SK-N-DZ (cell line): ENCODE measurements around the gene MTUS2.

Experiments
- DNase-seq: peaks from one replicate; pipeline ENCODE4 v3.0.0-alpha.2; 2015; ENCODE audit warnings: low spot score

MTUS2 gene

DNA sequence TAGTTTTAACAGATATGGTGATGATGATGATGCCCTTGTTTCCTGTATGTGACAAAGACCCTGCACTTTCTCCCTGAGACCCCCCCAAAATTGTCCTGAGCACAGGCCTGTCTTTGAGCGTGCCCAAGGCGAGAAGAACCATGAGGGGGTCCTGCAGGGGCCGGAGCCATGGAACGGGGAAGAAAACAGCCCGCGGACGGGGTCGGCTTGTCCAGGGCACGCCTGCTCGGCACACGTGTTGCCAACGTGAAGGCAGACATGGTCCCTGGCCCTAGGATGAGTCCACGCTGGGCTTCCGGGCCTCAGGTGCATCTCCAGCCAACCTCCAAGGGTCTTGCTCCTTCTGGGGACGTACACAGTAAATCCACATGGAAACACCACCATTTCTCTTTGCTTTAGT is 684.6 kb downstream of the MTUS2 start:
- DNase-seq = no peak

DNA sequence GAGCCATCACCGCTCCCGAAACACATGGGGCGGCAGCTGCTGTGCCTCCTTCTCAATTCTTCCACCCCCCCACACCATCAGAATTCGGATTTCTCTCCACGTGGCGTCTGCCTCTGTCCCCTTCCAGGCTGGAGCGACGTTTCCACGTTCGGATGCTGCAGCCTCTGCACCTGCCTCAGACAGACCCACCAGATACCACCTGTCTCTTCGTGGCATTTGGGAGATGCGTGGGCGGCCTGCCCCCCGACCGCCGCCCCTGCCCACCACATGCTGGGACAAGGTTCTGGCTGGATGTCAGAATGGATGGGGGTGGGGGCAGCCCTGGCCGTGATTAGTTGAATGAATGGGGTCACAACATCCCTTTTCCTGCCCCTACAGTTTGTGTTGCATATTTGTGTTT is 685.4 kb downstream of the MTUS2 start:
- DNase-seq = no peak

DNA sequence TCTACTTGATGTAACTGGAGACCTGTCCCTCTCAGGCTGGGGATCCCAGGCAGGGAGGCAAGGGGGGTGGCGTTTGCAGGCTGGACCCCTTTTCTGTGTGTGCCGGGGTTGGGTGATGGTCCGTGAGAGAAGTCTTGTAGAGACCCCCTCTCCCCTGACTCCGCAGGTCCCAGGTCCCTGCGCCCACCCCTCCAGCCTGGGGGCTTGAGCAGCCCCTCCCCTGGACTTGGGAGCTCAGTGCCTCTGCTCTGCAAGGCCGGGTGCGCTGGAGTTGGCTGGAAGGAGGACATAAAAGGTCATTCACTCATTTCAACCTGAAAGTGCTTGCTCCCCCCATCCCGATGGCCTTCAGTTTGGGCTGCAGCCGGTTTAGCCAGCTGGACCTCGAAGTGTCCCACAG is 685.8 kb downstream of the MTUS2 start:
- no peak for DNase-seq

DNA sequence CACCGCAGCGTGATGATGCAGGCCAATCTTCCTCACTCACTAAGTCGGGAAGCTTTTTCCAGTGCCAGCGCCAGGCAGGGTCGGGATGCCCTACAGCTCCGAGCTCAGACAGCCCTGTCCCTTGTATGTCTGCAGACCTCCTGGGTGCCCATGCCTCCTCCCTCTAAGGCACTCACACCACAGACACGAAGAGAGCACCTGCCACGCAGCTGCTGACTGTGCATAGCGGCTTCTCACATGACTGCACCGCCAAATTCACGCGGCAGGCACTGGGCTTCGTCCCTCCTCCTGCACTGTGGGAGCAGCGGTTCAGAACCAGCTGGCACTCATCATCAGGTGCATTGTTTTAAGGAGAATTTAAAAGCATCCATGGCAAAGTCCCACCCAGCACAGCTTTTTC is 687.2 kb downstream of the MTUS2 start:
- peak; percentile 60 for DNase-seq

DNA sequence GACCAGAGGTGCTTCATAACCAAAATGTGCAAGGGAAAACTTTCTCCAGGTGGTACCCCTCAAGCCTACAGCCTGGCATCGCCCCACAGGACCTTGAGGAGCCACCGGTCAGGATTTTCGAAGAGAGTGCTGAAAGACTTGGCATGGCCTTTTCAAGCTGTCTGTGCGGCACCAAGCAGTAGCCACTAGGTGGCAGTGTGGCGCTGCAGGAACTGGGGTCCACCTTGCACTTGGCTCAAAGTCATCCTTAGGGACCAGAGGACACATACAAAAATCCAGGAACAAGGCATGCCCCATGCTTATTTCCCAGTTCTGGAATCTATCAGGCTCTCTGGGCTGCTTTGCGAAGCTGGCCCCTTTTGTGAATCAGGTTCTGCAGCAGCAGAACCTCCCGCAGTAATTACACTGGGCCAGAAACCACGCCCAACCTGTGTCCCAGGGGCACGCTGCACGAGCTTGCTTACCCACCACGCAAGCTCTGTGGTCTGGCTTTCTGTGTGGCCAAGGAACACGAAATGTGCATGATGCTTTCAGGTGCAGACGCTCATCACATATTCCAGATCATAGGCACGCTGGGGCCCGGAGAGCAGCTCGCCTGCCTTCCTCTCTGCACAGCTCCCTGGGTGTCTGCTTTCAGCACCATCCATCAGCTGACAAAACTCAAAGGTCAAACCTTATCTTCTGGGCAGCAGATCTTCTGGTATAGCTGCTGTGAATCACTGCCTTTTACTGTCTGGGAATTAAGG is 688.2 kb downstream of the MTUS2 start:
- DNase-seq = peak; percentile 93

DNA sequence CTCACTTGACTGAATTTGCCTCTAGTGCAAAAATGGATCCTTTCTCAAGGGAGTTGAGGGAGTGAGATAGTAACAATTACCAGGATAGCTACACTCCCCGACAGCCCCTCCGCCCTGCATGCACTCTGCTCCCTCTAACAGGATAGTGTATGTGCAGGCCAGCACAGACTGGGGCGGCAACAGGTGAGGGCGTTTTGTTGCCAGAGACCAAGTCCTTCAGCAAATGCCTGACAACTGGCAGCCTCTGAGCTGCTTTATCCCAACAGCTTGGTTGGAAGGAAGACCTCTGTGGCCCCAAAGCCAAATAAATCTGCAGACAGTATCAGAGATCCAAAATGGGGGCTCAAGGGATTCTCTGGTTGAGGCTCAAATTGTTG is 688.7 kb downstream of the MTUS2 start:
- no peak for DNase-seq

DNA sequence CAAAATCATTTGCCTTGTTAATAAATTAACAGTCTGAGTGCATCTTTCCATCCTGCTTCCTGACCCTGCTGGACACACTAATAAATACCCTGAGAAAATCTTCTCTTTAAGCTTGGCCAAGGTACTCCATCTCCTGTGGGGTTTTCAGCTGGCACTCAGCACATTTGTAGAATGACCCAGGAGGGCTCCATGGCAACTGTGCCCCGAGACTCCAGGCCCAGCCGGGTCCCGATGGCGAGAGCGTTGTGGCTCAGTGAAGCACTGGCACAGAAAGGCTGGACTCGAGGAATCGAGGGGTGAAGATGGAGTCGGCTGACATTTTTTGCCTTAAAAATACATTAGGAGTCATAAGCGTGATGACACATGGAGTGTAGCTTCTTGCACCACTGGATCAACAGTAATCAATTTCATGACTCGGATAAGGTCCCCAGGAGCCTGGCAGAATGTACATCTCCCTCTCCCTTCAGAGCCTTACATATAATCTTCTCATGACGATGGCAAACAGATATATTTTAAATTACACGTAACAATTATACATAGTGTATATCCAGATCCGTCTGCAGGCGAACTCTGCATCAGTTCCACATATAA is 690.0 kb downstream of the MTUS2 start:
- no peak for DNase-seq

DNA sequence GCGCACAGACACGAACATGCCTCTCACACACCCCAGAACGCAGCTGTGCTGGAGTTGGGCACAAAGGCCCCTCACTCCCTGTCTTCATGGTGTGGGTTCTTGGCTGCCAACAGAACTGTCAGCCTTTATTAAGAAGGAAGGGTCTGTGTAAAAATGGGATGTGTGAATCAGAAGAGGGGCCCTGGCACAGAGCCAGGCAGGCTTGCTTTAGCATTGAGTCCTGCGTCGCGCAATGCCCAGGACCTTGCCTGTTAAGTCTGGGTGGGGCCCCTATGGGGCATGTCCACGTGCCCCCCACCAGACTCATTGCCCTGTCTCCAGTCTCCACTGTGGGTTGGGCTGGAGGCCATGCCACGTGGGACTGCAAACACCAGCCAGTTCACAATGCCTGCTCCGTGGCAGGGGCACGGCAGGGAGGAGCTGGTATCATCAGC is 690.5 kb downstream of the MTUS2 start:
- DNase-seq = no peak

DNA sequence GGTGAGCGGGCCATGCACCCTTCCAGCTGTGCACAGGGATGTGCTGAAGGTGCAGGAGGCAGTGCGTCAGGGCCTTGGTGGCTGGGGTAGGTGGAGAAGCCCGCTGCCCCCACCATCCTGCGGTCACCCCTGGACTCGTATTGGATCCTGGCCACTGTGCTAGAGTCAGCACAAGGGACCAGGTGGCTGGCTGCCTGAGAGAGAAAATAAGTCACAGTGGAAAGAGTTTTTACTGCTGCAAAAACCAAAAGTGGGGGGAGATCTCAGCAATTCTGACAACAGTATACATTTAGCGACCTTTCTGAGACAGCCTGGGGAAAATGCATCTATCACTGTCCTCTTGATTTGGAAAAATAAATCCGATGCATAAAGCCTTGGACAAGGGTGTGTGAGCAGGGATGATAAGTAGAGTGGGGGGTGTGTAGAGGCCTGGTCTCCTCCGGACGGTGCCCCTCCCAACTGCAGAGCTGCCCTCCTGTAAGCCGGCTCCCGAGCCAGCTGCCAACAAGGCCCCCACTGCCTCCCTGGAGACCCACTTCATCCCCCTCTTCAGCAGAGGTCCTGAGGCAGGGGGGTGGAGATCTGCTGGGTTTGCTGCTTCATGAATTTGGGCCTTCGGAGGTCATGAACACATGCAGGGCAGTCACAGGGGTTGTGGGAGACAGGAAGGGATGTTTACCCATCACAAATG is 691.1 kb downstream of the MTUS2 start:
- no peak for DNase-seq

DNA sequence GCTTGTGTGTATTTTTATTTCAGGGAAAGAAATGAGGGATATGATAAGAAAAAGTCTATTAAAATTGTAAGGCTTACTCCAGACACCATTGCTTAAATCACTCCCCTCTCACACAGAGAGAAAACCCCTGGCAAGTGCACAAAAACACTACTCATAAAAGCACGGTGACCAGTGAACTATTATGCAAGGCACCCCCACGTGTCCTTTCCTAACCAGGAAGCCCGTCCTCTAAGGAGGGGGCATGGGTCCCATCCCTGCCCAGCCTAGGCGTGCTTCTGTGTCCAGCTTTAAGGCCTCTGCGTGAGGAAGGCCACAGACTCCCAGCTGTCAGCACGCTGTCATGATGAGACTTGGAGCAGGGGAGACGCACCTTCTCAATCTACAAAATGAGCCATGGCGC is 691.8 kb downstream of the MTUS2 start:
- DNase-seq = no peak

DNA sequence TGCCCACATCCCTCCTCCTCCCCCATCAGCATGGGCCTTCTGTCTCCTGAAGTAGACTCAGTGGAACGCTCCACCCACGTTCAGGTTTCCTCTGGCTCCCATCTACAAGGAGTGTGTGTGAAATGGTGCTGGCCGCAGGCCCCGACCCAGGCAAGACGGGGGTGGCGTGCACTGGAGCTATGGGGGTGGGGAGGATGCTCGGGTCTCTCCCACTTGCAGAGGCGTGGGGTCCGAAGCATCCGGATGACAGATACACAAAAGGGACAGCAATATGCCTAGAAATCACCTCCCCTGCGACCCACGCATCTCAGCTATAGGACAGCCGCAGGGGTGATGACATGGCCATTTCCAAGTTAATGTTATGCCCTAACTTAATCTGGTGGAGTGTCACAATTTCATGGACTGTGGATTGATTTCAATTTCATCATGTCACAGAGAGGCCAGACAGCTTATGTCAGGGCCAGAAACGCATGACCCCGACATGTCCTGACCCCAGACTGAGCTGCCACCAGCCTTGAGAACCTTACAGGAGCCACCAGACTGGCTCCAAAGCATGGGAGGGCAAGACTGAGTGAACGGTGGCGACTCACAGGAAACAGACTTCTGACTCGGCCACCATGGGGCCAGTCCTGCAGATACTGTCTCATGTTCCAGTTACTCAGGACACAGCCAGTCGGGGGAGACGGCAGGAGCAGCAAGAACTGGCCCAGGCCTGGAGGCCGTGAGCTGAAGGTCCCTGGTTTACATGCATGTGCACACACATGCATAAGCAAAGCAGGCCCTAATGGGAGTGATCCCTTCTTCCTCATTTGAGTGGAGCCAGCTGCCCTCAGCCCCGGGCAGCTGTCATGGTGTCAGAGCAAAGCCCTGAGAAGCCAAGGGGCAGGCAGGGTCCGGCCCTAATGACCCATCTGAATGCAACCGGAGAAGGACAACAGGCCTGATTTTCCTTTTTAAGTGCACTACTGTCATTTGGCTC is 693.2 kb downstream of the MTUS2 start:
- no peak for DNase-seq

DNA sequence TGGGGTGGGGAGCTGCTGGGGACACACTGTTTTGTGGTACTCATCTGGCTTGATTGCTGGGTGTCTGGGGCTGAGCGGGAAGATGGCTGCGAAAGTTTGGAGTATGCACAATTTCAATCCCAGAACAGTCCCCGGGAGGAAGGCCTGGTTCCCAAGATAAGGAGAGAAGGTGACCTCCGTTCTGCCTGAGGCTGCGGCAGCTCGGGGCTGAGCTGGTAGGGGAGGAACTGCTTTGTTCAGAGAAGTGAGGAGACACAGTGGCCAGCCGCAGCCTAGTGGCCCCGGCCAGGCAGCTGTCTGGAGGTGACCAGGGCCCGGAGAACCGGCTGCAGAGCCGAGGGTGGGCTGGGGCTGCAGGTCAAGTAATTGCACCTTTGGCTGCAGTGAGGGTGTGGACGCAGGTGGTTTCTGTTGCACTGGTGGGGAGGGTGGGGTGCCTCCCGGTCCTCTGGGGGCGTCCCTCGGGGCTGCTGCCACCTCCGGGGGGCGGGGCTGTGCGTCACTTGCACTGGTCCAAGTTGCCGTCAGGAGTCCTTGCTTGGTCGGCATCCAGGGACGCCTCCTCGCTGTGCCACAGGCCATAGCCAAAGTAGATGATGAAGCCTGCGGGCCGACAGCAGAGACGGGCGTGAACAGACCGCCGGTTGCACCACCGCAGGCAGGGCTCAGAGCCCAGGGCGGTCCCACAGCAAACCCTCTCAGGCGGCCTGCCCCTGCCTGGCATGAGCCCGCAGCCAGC is 694.0 kb downstream of the MTUS2 start:
- DNase-seq = no peak

DNA sequence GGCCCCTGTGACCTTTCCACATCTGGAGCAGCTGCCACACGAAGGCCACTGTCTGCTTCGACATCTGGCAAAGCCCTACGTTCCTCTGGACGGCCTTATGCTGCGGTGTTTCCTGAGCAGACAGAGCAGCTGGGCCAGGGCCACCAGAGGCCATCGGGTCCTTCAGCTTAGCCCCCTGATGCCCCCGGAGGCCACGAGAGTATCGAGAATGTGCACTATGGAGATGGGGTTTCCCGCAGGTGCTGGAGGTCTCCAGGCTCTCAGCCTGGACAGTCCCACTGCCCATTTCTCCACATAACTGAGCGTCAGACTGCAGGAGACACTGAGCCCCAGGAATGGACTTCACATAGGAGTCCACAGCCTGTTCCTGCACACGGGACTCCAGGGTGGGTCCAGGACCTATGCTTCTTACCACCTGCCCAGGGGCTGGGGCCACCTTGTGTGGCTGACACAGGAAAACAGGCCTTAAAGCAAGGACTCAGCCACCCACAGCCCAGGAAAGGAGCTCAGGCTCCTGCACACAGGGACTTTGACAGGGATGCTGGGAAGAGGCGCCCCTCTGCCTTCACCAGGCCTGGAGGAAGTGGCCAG is 694.7 kb downstream of the MTUS2 start:
- no peak for DNase-seq

DNA sequence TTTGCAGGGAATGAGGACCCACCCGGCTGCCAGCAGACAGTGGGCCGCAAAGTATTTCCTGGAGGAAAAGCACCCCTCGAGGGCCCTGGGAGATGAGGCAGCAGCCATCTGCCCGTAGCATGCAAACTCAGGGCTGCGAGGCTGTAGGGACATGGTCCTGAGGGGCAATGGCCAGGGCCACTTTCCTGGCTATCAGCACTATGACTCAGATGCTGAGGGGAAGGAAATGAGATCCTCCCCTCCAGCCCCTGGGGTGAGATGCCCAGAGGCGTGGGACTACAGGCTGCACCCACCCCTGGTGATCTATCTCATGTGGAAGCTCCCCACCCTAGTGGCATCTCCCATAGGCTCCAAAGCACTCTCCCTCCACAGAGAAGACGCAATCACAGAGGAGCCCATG is 695.2 kb downstream of the MTUS2 start:
- DNase-seq = no peak

DNA sequence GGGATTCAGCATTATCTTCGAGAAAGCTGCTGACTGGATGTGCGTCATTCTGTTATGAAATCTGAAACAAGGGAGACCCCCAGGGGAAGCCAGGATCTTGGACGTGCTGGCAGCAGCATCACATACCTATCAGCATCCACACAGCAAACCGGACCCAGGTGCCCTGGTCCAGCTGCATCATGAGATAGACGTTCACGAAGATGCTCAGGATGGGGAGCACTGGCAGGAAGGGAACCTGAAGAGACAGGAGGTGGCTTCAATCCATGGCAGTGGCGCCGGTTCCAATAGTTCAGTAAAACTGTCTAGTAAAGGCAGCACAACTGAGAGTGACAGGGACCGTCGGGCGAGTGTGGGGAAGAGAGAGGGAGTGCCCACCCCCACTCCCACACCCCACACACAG is 695.9 kb downstream of the MTUS2 start:
- no peak for DNase-seq

DNA sequence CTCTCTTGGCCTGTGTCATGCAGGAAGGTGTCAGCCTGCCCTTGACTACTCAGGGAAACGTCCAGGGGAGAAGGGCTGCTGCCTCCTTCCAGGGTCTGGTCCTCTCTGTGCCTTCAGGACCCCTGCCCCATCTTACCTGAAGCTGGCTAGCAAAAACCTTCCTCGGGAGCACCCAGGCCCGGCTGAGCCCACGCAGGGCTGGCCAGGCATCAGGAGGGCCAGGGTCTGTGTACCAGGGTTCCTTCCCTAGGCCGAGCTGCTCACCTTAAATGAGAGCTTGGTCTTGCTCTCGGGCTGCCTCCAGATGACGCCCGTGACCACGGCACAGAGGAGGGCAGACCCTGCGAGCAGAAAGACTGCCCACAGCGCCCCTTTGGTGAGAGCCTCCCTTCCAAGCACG is 696.7 kb downstream of the MTUS2 start:
- DNase-seq = no peak

DNA sequence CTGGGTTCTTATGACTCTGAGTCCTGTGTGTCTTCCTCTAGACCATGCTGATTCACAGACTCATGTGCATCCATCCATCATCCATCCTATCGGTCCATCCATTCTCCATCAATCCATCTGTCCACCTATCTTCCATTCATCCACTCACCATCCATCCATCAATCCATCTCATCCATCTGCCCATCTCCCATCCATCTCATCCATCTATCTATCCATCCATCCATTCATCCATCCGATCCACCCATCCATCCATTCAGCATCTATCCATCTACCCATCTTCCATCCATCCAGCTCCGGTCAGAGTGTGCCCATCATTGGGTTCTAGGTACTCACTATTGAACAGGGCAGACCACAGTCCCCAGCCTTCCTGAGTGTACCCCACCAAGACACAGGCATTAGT is 699.8 kb downstream of the MTUS2 start:
- DNase-seq = no peak

DNA sequence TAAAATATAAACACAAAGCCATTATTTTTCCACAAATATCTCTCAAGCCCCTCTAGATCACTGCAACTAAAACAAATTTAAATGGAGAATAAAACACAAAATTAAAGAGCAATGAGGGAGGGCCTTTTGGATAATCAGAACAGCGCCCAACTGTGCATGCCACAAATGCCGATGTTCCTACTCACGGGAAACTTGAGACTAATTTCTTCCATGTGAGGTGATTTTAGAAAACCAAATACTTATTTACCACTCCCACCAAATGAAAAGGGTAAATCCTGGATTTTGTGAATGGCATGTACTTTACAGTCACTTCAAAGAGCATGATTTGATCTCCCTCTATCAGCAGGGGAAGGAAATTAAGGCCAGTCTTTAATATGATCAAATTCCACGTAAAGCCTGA is 700.5 kb downstream of the MTUS2 start:
- no peak for DNase-seq

DNA sequence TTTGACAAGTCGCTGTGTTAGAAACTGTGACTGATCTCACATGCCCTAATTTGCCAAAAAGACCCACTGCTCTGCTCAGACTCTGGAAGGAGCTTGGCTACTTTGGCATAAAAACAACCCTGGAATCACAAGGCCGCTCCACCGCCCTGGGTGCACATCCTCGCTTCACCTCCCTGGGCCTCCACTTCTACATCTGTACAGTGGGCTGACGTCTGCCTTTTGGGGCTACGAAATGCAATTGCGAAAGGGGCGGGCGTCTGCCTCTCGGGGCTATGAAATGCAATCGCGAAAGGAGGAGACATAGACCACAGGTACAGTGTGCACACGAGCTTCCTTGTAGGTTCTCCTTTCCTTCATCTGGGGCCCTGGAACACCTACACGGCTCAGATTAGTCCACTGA is 701.2 kb downstream of the MTUS2 start:
- no peak for DNase-seq

DNA sequence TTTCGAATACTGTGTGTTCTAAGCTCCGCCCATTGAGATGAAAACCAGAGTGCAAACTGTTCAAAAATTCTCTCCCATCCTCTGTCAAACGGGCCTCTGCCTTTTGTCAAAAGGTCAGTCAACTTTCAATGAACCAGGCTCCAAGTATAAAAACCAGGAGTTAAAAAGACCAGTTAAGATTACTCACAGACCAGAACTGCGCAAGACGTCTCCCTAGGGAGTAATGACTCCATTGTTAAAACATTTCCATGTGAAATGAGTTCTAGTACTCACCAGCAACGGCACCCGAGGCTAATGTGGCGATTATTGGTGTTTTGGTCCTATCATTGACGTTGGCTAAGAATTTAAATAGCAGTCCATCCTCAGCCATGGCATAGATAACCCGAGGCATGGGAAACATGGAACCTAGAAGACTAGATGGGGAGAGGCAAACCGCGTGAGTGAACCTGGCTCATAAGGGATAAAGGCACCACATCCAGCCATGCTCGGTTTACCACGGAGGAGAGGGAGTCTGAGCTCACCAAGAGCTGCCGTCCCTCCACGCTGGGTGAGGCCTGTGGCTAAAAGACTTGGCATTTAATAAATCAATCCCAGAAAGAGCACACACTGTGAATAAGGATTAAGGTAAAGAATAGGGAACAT is 702.0 kb downstream of the MTUS2 start:
- DNase-seq = no peak
